Heart left ventricle (tissue), 16 donors: ENCODE measurements around the gene DNM3. TPM values are rescaled to one million over a fixed set of nuclear protein-coding genes. Genes with fewer than 3 reads are reported as not detected.

Source experiments
- ATAC-seq, 4 donors: fragments of 200-7000 bp; cut with Tn5 transposase; one replicate each; pipeline ENCODE4 v1.9.1; 2020 to 2022; ENCODE audit warnings: moderate library complexity in 4 of 4, mild to moderate bottlenecking in 3 of 4, moderate number of reproducible peaks in 1 of 4
- DNase-seq, 5 donors: peaks; one replicate each; pipeline ENCODE4 v3.0.0-alpha.2; 2020
- H3K27ac ChIP-seq, 12 donors: fragments of 200-600 bp; sonication (generic) in 4 of 12; one replicate each; pipeline versions ENCODE4 v1.5.0 to v1.8.0; 2016 to 2022; ENCODE audit warnings: mild to moderate bottlenecking in 2 of 12
- H3K27me3 ChIP-seq, 9 donors: fragments of 200-600 bp; sonication (generic) in 2 of 9; one replicate each; pipeline versions ENCODE4 v1.5.1 to v1.8.0; 2016 to 2022; ENCODE audit warnings: mild to moderate bottlenecking in 3 of 9
- H3K36me3 ChIP-seq, 9 donors: fragments of 200-600 bp; sonication (generic) in 2 of 9; one replicate each; pipeline versions ENCODE4 v1.5.0 to v1.8.0; 2018 to 2022; ENCODE audit warnings: mild to moderate bottlenecking in 2 of 9
- H3K4me1 ChIP-seq, 12 donors: fragments of 200-600 bp; sonication (generic) in 4 of 12; one replicate each; pipeline versions ENCODE4 v1.5.0 to v1.8.0; 2016 to 2022; ENCODE audit warnings: mild to moderate bottlenecking in 3 of 12
- H3K4me3 ChIP-seq, 12 donors: fragments of 200-600 bp; sonication (generic) in 4 of 12; one replicate each; pipeline versions ENCODE4 v1.5.0 to v1.8.0; 2017 to 2022; ENCODE audit warnings: mild to moderate bottlenecking in 9 of 12, moderate library complexity in 4 of 12
- H3K9me3 ChIP-seq, 12 donors: fragments of 200-600 bp; sonication (generic) in 4 of 12; one replicate each; pipeline versions ENCODE4 v1.5.0 to v1.8.0; 2016 to 2022; ENCODE audit warnings: mild to moderate bottlenecking in 1 of 12
- POLR2A ChIP-seq, 2 donors: fragments of 450-650 bp; IDR thresholded peaks; one replicate each; pipeline ENCODE4 v1.6.1; 2017; ENCODE audit warnings: antibody characterized with exemption in 2 of 2, mild to moderate bottlenecking in 2 of 2, moderate library complexity in 2 of 2
- WGBS, 4 donors: extraction: QIAGEN DNeasy Blood & Tissue Kit in 2 of 4; methylation state at CpG; one replicate each; pipeline versions ENCODE4 v1.1.5 to v1.1.7; 2013 to 2018; 5-methylcytosine and 5-hydroxymethylcytosine counted together
- intact Hi-C, 10 donors: fragments of 100-400 bp; cut with DNase I; formaldehyde crosslinking; loops; one replicate each; pipeline versions ENCODE4 v1.11.1 to v1.14.2; 2022
- polyA plus RNA-seq, 2 donors: library from polyadenylated mRNA; stranded (reverse); fragments of 200-250 nt; gene quantifications; one replicate each; pipeline ENCODE4 v1.2.3, GENCODE V29; 2013
- total RNA-seq, 9 donors: library from RNA; depleted of rRNA in 2 of 9; stranded (reverse); fragments of >200 nt in 2 of 9; fragmentation: NEBNext Ultra II Directional in 3 of 9; extraction: Animal tissue kit (Norgen Biotek cat#: 25700) in 3 of 9; gene quantifications; one replicate each; pipeline versions ENCODE4 v1.1.0 to v1.2.4, GENCODE V29; 2016 to 2023
- TF ChIP-seq, protein P1 (sequence below), 12 donors: fragments of 200-600 bp; sonication (generic) in 4 of 12; IDR thresholded peaks; one replicate each; pipeline versions ENCODE4 v1.5.0 to v1.8.0; 2018 to 2022; ENCODE audit warnings: antibody characterized with exemption in 12 of 12, mild to moderate bottlenecking in 5 of 12
- donor health status: ischemic (EF 13 %, LVEDD 7.1; RV severe dilation, severe dysfunction).
- donor health status: healthy with polysubstance abuse.
- donor health status: DM: no; HTN: yes; CAD: no.
- donor health status: DM: no; HTN: no; CAD: no.
- donor health status: ischemic (EF 25% LVEDD 6.9; RV normal size, moderate dysfunction).
- donor health status: ischemic (EF 25% LVEDD 5.7; RV mildly dilated, moderate dysfunction).
- donor health status: healthy.
- donor health status: DM: yes; HTN: yes; CAD: no.
- donor health status: ischemic (EF 35%, LVEDD 5.7; RV mildly dilated, moderate dysfunction).
- donor health status: nonischemic (EF 11% LVEDD 7.7; RV severe dilation, severe dysfunction).
- donor health status: DM: yes; HTN: yes; CAD: no.
- donor health status: PGD.
- donor health status: ischemic (EF 29% LVEDD 5.4; RV normal size, mild dysfunction).
- donor health status: nonischemic (EF 23%, LVEDD 6.1; RV moderate dilation, normal function).

Gene DNM3
- total and polyA plus RNA-seq, 11 donors: 0.44 to 3.9 (median 1.9) TPM

- Histone ChIP-seq H3K4me3 (no peak overlapping the region), H3K27me3 (no peaks in the 10 kb centered on the region), H3K36me3 (no peaks in the 10 kb centered on the region), H3K27ac (peak overlapping the region in 5 of 12 donors; percentile 40 to 77 (median 73)), H3K4me1 (peaks cover 0 to 34% (median 7%) of the 10 kb centered on the region in 12 donors), H3K9me3 (peaks cover 0 to 22% (median 3%) of the 10 kb centered on the region in 12 donors)
- intact Hi-C loops: loop anchor here in 1 of 10 donors (10.0 kb wide), 1 partner anchor 50 kb away; no protein-coding TSS in a partner anchor
- ATAC-seq: no peak
- no peak for TF ChIP-seq POLR2A (IDR thresholded peaks at IDR 0.05)
- TF ChIP-seq, protein P1, sequence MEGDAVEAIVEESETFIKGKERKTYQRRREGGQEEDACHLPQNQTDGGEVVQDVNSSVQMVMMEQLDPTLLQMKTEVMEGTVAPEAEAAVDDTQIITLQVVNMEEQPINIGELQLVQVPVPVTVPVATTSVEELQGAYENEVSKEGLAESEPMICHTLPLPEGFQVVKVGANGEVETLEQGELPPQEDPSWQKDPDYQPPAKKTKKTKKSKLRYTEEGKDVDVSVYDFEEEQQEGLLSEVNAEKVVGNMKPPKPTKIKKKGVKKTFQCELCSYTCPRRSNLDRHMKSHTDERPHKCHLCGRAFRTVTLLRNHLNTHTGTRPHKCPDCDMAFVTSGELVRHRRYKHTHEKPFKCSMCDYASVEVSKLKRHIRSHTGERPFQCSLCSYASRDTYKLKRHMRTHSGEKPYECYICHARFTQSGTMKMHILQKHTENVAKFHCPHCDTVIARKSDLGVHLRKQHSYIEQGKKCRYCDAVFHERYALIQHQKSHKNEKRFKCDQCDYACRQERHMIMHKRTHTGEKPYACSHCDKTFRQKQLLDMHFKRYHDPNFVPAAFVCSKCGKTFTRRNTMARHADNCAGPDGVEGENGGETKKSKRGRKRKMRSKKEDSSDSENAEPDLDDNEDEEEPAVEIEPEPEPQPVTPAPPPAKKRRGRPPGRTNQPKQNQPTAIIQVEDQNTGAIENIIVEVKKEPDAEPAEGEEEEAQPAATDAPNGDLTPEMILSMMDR (IDR thresholded peaks at IDR 0.05): no peak
- WGBS, 4 donors: 76 to 88% (median 85%) methylated on average over 1 of the region's 1 CpG
- no peak for DNase-seq
Measured at GRCh38 chr1:172345077-172345476, 503.8 kb downstream of the DNM3 start.

DNA sequence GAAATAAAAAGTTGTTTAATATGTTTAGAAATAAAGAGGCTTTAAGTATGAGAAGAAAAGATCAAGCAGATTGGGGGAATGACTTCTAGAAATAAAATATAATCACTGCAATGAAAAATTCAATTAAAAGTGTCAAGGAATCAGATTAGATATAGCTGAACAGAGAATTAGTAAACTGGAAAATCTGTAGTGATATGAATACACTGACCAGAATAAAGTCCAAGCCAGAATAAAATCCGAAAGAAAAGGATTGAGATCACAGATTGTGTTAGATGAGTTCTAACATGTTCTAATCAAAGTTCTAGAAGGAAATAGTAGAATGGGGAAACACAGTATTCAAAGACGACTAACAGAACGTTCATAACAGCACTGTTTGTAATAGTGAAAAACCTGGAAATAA lies 506.1 kb downstream of the DNM3 start:
- ATAC-seq (no peak), DNase-seq (no peak)
- TF ChIP-seq, protein P1 (IDR thresholded peaks at IDR 0.05): no peak
- no peak for TF ChIP-seq POLR2A (IDR thresholded peaks at IDR 0.05)
- WGBS, 4 donors: 94 to 97% (median 95%) methylated on average over 3 of the region's 3 CpGs
- intact Hi-C loops: loop anchor here in 1 of 10 donors (10.0 kb wide), 1 partner anchor 47 kb away; no protein-coding TSS in a partner anchor
- H3K27me3 ChIP-seq: no peaks in the 10 kb centered on the region
- H3K4me3 ChIP-seq: no peak overlapping the region
- H3K4me1 ChIP-seq: peaks cover 0 to 43% (median 16%) of the 10 kb centered on the region in 12 donors
- no peaks in the 10 kb centered on the region for H3K36me3 ChIP-seq
- H3K9me3 ChIP-seq: peaks cover 0 to 22% (median 3%) of the 10 kb centered on the region in 12 donors
- no peak overlapping the region for H3K27ac ChIP-seq

DNA sequence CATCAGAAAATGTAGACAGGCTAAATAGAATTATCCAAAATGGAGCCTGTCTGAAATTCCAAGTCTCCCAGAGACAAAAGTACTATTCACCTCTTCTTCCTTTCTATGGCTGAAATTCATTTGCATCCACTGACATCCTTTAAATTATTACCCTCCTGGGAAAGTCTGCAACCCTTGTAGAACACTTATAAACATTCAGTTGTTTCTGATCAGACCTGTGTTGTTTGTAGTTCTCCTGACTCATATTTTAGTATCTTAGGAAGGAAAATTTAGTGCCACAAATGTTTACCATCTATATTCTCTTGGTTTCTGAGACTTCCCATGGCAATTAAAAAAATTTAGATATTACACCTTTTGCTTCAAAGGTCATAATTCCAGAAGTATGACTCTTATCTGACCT lies 509.6 kb downstream of the DNM3 start:
- no peak overlapping the region for H3K27ac ChIP-seq
- TF ChIP-seq POLR2A (IDR thresholded peaks at IDR 0.05): no peak
- TF ChIP-seq, protein P1 (IDR thresholded peaks at IDR 0.05): no peak

DNA sequence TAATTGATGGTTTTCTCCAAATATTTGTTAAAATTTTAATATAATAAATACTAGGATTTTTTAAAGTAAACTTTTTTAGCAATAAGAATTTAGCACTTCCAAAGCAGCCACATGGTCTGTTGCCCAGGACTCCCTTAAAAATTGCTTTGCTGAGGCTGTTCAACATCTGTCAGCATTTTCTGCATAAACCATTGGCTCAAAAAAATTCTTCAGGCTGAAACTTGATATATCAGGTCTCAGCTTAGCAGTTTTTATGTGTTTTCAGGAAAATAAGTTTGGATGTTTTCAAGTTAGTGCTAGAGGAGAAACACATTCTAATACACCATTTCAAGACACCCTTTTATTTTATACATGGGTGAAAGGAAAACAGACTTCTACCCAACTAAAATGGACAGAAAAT lies 510.0 kb downstream of the DNM3 start:
- Histone ChIP-seq H3K4me3 (no peak overlapping the region), H3K4me1 (peaks cover 0 to 28% (median 14%) of the 10 kb centered on the region in 12 donors), H3K36me3 (no peaks in the 10 kb centered on the region), H3K27me3 (no peaks in the 10 kb centered on the region), H3K27ac (peak overlapping the region in 3 of 12 donors; percentile 1 to 13 (median 7)), H3K9me3 (peaks cover 0 to 22% (median 3%) of the 10 kb centered on the region in 12 donors)
- intact Hi-C loops: no loop called here
- ATAC-seq (peak in 1 of 4 donors; percentile 34), DNase-seq (no peak)
- TF ChIP-seq, protein P1 (IDR thresholded peaks at IDR 0.05): no peak
- TF ChIP-seq POLR2A (IDR thresholded peaks at IDR 0.05): no peak

More for the DNA sequence above, 509.6 kb downstream of the DNM3 start:
- intact Hi-C loops: no loop called here
- Histone ChIP-seq H3K36me3 (no peaks in the 10 kb centered on the region), H3K9me3 (peaks cover 0 to 22% (median 3%) of the 10 kb centered on the region in 12 donors), H3K4me1 (peaks cover 0 to 23% (median 10%) of the 10 kb centered on the region in 12 donors), H3K27me3 (no peaks in the 10 kb centered on the region), H3K4me3 (no peak overlapping the region)
- no peak for ATAC-seq
- no peak for DNase-seq
